Measurements from ENCODE around the gene CEP131. TPM values are rescaled to one million over a fixed set of nuclear protein-coding genes. Genes with fewer than 3 reads are reported as not detected.

CEP131 gene
- total and polyA plus RNA-seq, 2 of the 8 experiments (the other 6 are each of a cell fraction or from before 2014, with no cell fraction given) = 5.9 to 23.2 TPM

DNA sequence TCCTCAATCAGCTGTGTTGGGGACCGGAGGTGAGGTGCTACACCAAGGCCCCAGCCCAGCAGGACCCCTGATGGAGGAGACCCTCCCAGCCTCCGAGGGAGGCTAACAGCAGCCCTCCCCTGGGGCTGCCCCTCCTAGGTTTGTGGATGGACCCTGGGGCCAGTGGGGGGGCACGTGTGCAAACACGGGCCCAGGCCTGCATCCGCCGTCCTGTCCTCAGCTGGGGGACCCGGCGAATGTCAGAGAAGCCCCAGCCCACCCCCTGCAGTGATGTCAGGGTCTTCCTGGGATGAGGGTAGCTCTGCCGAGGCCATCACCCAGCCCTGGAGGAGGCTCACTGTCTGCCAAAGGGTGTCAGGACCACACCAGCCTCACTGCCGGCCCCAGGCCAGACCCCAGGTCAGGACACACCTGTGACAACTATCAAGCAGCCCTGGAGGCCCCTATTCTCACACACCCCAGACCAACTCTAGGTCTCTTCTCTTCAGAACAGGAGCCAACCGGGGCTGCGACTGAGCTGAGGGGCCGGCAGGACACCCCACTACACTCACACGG is 26.7 kb downstream of the CEP131 start (continued):
- TF ChIP-seq RNF2 (IDR thresholded peaks at IDR 0.05; ENCODE audit: borderline replicate concordance, low read depth, low read length, missing control alignments, poor library complexity, severe bottlenecking) (no peak), POU5F1 (IDR thresholded peaks at IDR 0.05; ENCODE audit: low read depth, low read length) (no peak)

All from H1 (cell line).